Measurements from ENCODE around the gene TTC39A.

Gene TTC39A

DNA sequence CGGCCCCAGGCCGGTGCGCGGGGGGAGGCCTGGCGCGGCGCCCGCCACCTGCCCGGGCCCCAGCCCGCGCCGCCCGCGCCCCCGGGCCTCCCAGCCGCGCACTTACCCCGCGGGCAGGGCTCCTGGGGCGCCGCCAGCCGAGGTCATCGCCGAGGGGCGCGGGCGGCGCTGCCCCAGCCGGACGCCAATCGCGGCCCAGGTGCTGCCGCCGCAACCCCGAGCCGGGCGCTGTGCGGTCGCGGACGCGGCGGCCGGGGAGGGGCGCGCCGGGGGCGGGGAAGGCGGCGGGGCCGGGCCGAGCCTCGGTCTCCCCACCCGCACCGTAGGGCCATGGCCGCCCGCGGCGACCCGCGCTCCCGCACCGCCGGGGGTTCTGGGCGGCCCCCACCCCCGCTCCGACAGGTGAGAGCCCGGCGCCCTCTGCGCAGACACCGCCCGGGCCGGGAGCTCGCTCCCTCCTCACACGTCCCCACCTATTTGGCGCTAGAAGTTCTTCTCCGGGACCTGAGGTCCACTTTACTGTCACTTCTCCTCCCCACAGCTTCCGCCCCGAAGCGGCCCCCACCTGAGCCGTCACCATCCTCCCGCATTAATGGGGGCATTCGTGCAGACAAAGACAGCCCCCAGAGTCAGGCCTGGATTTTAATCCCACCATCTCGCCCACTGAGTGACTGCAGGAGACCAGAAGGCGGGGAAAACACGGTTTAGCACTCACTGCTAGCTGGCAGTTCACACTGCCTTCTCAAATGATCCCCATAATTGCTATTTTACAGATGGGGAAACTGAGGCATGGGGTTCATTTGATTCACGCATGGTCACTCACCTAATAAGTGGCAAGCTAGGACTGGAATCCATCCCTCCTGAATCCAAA, at the start of gene TTC39A:
TSS of gene TTC39A (minus strand) at position 232 of the 871 bp plus-strand sequence. CDS start at position 147, 85 bp downstream.
- Mint-ChIP-seq H3K27me3 (peaks cover 18% of the 10 kb centered on the region), H3K4me1 (ENCODE audit: low read depth) (peaks cover 7% of the 10 kb centered on the region), H3K27ac (no peak within 1 kb of the TSS), H3K36me3 (no peaks in the 10 kb centered on the region), H3K9me3 (ENCODE audit: low read depth) (no peaks in the 10 kb centered on the region), H3K4me3 (peak within 1 kb of the TSS; percentile 91)

DNA sequence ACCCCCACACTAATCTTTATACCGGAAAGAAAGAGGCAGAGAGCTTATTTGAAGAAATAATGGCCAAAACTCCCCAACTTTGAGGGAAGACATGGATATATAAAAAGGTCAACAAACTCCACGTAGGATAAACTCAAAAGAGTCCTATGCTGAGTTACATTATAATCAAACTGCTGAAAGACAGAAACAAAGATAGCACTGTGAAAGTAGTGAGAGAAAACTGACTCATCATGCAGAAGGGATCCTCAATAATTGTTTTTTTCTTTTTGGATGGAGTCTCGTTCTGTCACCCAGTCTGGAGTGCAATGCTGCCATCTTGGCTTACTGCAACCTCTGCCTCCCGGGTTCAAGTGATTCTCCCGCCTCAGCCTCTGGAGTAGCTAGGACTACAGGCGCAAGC, 48.5 kb upstream of the TTC39A start:
- Mint-ChIP-seq H3K27ac (no peak overlapping the region), H3K36me3 (peaks cover 43% of the 10 kb centered on the region), H3K9me3 (ENCODE audit: low read depth) (peaks cover 8% of the 10 kb centered on the region), H3K27me3 (no peaks in the 10 kb centered on the region), H3K4me3 (no peak overlapping the region), H3K4me1 (ENCODE audit: low read depth) (peaks cover 8% of the 10 kb centered on the region)

DNA sequence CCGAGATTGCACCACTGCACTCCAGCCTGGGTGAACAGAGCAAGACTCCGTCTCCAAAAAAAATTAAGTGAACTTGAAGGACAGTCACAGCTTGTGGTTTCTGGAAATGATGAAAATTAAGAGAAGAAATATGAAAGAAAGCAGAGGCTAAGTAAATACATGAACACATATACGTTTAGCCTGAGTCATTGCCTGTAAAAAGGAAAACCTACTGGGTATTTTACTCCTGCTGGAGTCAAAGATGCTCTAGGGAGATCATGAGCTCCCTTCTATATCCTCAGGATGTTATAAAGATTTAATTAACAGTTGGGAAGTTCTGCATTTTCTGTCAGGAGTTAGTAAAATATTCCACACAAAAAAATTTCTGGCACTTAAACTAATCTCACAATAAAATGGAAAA, 43.5 kb upstream of the TTC39A start:
- no peaks in the 10 kb centered on the region for H3K4me1 Mint-ChIP-seq (ENCODE audit: low read depth)
- no peaks in the 10 kb centered on the region for H3K9me3 Mint-ChIP-seq (ENCODE audit: low read depth)
- H3K27ac Mint-ChIP-seq, result no peak overlapping the region
- no peaks in the 10 kb centered on the region for H3K27me3 Mint-ChIP-seq
- H3K36me3 Mint-ChIP-seq, result peaks cover 17% of the 10 kb centered on the region
- no peak overlapping the region for H3K4me3 Mint-ChIP-seq

DNA sequence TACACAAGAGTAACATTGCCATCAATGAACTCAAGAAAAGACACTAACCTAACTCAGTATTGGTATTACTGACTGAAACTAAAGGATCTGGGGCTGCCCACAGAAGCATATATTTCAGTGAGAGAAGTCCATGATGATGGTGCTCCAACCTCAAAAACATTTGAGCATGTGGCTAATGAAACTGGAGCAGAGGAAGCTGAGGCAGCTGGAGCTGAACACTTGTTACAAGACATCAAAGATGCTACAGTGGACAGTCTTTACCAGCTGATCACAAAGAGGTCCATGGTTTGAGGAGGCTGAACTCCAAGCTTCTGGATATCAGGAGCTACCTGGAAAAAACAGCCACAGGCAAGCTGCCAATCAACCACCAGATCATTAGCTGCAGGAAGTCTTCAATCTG, 42.2 kb upstream of the TTC39A start:
- Mint-ChIP-seq H3K27me3 (no peaks in the 10 kb centered on the region), H3K27ac (no peak overlapping the region), H3K9me3 (ENCODE audit: low read depth) (no peaks in the 10 kb centered on the region)

DNA sequence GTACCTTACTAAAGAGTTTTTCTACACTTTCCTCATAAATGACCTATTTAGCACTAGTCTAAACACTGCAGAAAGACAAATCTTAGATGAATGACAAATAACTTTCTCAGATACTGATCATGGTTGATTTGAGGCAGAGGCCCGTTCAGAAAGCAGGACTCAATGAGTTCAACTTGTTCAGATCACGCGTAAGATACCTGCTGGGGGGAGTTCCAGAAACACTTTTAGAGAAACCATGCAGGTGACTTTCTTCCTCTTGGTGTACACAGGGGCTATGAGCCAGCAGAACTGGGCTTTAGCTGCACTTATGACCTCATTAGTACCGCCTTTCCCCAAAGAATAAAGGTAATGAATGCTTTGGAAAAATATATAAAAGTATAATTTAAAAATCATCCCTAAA, 38.8 kb upstream of the TTC39A start:
- H3K27ac Mint-ChIP-seq, result no peak overlapping the region
- H3K4me1 Mint-ChIP-seq (ENCODE audit: low read depth), result no peaks in the 10 kb centered on the region
- H3K9me3 Mint-ChIP-seq (ENCODE audit: low read depth), result no peaks in the 10 kb centered on the region
- H3K27me3 Mint-ChIP-seq, result no peaks in the 10 kb centered on the region
- no peak overlapping the region for H3K4me3 Mint-ChIP-seq
- peaks cover 10% of the 10 kb centered on the region for H3K36me3 Mint-ChIP-seq

More for the DNA sequence above, 42.2 kb upstream of the TTC39A start:
- Mint-ChIP-seq H3K4me1 (ENCODE audit: low read depth) (no peaks in the 10 kb centered on the region), H3K4me3 (no peak overlapping the region), H3K36me3 (peaks cover 13% of the 10 kb centered on the region)

DNA sequence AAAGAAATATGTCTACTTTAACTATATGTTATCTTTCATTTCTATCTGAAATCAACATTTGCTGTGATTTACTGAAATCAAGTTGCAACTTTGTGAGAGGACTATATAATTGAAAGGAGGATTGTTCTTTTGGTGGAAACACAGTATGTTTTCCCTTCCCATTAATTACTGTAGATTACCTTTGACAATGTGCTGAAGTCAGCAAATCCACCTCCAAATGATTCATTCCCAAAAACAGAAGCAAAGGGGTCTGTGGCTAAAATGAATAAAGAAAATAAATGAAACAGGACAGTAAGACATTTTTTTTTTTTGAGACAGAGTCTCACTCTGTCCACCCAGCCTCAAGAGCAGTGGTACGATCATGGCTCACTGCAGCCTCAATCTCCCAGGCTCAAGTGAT, 35.4 kb upstream of the TTC39A start:
- Mint-ChIP-seq H3K36me3 (peaks cover 12% of the 10 kb centered on the region), H3K27me3 (no peaks in the 10 kb centered on the region), H3K27ac (no peak overlapping the region), H3K9me3 (ENCODE audit: low read depth) (no peaks in the 10 kb centered on the region), H3K4me1 (ENCODE audit: low read depth) (no peaks in the 10 kb centered on the region), H3K4me3 (no peak overlapping the region)

DNA sequence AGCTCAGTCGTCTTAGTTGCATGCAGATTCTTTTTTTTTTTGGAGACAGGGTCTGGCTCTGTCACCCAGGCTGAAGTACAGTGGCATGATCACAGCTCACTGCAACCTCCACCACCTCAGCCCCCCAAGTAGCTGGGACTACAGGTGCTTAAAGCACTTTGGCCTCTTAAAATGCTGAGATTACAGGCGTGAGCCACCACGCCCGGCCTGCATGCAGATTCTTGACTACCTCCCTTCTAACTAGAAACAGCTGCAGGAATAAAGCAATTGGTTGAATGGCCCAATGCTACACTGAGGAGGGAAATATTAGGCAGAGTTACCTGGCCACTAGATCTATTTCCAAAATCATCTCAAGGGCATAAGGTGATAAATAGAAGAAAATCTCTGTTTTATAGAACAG, 29.5 kb upstream of the TTC39A start:
- Mint-ChIP-seq H3K9me3 (ENCODE audit: low read depth) (no peaks in the 10 kb centered on the region), H3K27ac (no peak overlapping the region), H3K36me3 (peaks cover 23% of the 10 kb centered on the region), H3K4me3 (no peak overlapping the region), H3K27me3 (no peaks in the 10 kb centered on the region), H3K4me1 (ENCODE audit: low read depth) (no peaks in the 10 kb centered on the region)

DNA sequence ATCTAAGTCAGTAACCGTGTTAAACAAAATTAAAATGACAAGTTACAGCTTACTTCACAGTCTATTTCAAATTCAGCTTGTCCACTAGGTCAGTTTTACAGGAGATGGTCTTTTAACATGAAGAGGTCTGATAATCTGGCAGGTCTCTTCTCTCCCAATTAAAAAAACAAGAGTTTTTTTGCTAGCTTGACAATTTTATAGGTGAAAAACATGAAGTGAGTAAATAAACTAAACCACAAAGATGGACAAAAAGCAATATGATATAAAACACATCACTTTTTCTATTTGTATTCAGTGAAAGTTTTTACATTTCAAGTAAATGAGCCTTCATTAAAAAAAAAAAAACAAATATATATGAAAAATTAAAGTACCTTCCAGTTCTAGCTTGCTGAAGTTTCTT, 25.0 kb upstream of the TTC39A start:
- Mint-ChIP-seq H3K4me3 (no peak overlapping the region), H3K27ac (no peak overlapping the region), H3K27me3 (no peaks in the 10 kb centered on the region), H3K4me1 (ENCODE audit: low read depth) (no peaks in the 10 kb centered on the region), H3K9me3 (ENCODE audit: low read depth) (no peaks in the 10 kb centered on the region), H3K36me3 (peaks cover 16% of the 10 kb centered on the region)

DNA sequence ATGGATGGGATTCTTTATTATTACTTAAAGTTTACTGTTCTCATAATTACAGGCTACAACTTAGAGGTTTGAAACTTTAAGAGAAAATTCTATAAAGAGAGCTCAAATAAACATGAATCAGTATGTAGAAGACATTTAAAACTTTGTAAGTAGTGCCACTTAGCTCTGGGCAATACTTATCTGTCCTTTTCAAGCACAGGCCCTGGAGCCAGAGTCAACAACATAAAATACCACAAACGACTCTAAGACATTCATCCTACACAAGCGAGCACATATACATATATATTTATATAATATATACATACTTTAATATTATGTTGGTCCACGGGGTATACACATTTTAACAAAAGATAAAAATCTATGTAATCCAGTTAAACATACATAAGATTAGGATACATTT, 24.1 kb upstream of the TTC39A start:
- Mint-ChIP-seq H3K27ac (no peak overlapping the region), H3K36me3 (peaks cover 14% of the 10 kb centered on the region), H3K4me1 (ENCODE audit: low read depth) (no peaks in the 10 kb centered on the region), H3K4me3 (no peak overlapping the region), H3K9me3 (ENCODE audit: low read depth) (no peaks in the 10 kb centered on the region), H3K27me3 (no peaks in the 10 kb centered on the region)

DNA sequence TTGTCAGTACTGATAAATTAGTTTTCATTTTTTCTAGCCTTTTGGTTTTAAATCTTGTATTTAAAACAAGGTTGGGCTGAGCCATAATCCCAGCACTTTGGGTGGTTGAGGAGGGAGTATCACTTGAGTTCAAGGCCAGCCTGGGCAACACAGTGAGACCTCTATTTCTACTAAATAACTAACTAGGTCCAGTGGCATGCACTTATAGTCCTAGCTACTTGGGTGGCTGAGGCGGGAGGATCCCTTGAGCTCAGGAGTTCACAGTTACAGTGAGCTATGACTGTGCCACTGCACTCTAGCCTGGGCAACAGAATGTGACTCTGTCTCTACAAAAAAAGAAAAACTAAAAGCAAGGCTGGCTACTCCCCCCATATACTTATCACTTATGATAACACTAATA, 21.5 kb upstream of the TTC39A start:
- H3K4me1 Mint-ChIP-seq (ENCODE audit: low read depth), result no peaks in the 10 kb centered on the region
- peaks cover 14% of the 10 kb centered on the region for H3K36me3 Mint-ChIP-seq
- no peak overlapping the region for H3K4me3 Mint-ChIP-seq
- H3K9me3 Mint-ChIP-seq (ENCODE audit: low read depth), result no peaks in the 10 kb centered on the region
- H3K27me3 Mint-ChIP-seq, result no peaks in the 10 kb centered on the region
- no peak overlapping the region for H3K27ac Mint-ChIP-seq

DNA sequence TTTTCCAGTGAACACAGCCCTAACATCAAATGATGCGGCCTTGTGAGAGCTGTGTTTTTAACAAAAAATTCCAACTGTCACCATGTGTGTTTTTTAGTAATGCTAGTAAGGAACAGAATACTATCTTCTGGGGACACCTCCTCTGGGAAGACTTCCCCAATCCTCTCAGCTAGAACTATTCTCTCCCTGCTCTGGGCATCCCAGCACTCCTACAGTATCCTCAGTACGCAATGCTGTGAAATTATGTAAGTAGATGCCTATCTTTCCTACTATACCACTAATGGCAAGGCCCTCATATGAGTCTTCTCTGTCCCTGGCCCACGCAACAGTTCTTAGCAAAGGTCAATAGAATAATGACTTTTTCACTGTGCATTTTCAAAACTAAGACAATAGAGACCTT, 19.5 kb upstream of the TTC39A start:
- H3K4me3 Mint-ChIP-seq, result no peak overlapping the region
- no peak overlapping the region for H3K27ac Mint-ChIP-seq
- peaks cover 8% of the 10 kb centered on the region for H3K27me3 Mint-ChIP-seq
- peaks cover 2% of the 10 kb centered on the region for H3K36me3 Mint-ChIP-seq
- no peaks in the 10 kb centered on the region for H3K9me3 Mint-ChIP-seq (ENCODE audit: low read depth)
- H3K4me1 Mint-ChIP-seq (ENCODE audit: low read depth), result no peaks in the 10 kb centered on the region

DNA sequence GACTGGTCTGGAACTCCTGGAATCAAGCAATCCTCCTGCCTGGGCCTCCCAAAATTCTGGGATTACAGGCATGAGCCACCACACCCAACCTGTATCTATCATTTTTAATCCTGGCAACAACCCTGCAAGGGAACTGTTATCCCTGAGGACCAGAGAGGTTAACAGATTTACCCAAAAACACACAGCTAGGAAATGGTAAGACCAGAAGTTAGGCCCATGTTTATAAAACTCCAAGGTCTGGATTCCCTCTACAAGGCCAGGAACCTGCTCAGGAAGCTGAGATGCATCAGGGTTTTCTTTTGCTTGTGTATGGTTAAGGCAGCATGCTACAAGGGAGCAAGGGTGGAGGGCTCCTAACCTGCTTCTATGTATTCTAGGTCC, 17.8 kb upstream of the TTC39A start:
- Mint-ChIP-seq H3K4me1 (ENCODE audit: low read depth) (peaks cover 5% of the 10 kb centered on the region), H3K36me3 (no peaks in the 10 kb centered on the region), H3K4me3 (no peak overlapping the region), H3K9me3 (ENCODE audit: low read depth) (no peaks in the 10 kb centered on the region), H3K27me3 (peaks cover 18% of the 10 kb centered on the region), H3K27ac (no peak overlapping the region)

DNA sequence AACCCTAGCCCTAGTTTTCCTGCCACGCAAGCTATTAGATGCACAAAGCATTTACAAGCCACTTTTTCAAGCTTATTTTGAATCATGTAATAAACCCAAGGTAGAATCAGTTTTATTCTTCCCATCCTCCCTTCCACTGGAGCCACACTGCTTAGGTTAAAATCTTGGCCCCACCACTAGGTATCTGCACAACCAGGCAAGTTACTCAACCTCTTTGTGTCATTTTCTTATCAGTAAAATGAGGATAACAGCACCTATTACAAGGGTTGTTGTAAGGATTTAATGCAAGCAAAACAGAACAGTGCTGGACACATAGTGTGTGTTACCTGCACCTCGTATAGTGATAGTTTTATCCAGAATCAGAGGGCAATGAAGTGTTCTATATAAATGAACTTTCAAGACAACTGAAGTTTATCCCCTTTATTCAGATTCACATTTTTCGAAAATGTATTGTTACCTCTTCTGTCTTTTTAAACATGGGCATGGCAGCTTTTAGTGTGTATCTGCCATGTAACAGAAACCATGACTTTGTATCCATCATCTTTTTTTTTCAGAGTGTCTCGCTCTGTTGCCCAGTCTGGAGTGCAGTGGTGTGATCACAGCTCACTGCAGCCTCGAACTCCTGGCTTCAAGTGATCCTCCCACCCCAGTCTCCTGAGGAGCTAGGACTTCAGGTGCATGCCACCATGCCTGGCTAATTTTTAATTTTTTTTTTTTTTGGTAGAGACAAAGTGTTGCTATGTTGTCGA, 17.2 kb upstream of the TTC39A start:
- Mint-ChIP-seq H3K4me1 (ENCODE audit: low read depth) (peaks cover 5% of the 10 kb centered on the region), H3K4me3 (no peak overlapping the region), H3K27ac (no peak overlapping the region), H3K36me3 (no peaks in the 10 kb centered on the region), H3K9me3 (ENCODE audit: low read depth) (no peaks in the 10 kb centered on the region), H3K27me3 (peaks cover 23% of the 10 kb centered on the region)

DNA sequence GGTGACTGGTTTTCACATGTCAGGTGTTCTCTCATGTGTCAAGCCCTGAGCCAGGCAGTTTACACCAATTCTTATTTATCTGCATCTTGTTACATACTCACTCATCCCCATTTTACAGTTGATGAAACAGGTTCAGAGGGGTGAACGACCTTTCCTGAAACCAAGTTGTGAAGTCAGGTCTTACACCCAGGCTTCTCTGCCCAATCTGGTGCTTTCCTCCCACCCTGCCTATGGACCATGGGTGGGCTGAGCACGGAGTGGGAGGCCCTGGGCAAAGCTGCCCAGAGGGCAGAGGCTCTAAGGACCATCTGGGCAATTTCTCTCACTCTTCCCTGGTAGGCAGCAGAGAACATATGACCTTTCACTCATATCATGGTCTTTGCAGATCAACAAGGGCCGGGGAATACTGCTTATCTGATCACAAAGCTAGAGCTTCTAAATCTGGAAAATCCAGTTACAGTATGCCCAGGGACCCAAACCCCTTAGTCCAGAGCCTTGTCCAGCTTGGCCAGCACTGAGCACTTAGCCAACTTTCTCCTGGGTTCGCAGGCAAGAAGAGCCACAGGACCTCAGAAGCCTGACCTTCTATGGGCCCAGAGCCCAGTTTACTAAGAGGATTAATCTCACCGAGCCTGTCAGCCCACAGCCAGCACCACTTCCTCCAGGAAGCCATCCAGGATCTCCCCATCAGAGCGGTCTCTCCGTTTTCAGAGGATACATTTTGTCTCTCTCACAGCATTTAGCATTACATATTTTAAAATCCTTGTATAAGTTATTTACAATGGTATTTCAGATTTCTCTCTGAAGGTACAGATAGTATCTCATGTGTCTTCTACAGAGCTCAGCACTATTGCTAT, 16.0 kb upstream of the TTC39A start:
- peaks cover 5% of the 10 kb centered on the region for H3K4me1 Mint-ChIP-seq (ENCODE audit: low read depth)
- H3K4me3 Mint-ChIP-seq, result no peak overlapping the region
- H3K36me3 Mint-ChIP-seq, result no peaks in the 10 kb centered on the region
- H3K9me3 Mint-ChIP-seq (ENCODE audit: low read depth), result no peaks in the 10 kb centered on the region
- H3K27ac Mint-ChIP-seq, result no peak overlapping the region
- H3K27me3 Mint-ChIP-seq, result peaks cover 26% of the 10 kb centered on the region

DNA sequence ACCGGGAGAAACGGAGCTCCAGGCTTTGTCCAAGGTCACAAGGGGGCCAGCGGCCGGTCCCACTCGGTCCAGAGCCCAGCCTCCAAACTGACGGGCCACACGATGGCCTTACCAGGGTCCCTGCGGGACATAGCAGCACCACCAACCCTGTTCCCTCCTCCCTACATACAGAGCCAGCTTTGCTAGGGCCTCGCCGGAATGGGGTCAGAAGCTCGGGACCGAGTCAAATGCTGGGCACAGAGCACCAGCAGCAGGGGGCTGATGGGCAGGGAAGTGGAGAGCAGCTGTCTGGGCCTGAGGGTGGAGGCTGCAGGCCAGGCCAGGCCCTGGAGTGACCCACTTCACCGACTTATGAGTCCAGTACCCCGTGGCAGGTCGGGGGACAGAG, 14.9 kb upstream of the TTC39A start:
- peaks cover 26% of the 10 kb centered on the region for H3K27me3 Mint-ChIP-seq
- no peak overlapping the region for H3K27ac Mint-ChIP-seq
- H3K4me1 Mint-ChIP-seq (ENCODE audit: low read depth), result peaks cover 5% of the 10 kb centered on the region
- no peaks in the 10 kb centered on the region for H3K9me3 Mint-ChIP-seq (ENCODE audit: low read depth)
- H3K4me3 Mint-ChIP-seq, result no peak overlapping the region
- H3K36me3 Mint-ChIP-seq, result no peaks in the 10 kb centered on the region
